ENCODE data around the gene SLC6A2. TPM values are rescaled to one million over a fixed set of nuclear protein-coding genes. Genes with fewer than 3 reads are reported as not detected.

SLC6A2 gene
- polyA plus RNA-seq, 1 experiment: not detected

GRCh38 chr16:55734665-55735064 lies 78.9 kb downstream of the SLC6A2 start:
- DNase-seq (ENCODE audit: low read depth): no peak
- no peak for TF ChIP-seq CTCF (IDR thresholded peaks at IDR 0.05; ENCODE audit: insufficient read depth, low read depth, low read length)
- POLR2A ChIA-PET: no interaction called here
- Histone ChIP-seq H3K36me3 (ENCODE audit: control insufficient read depth, insufficient read depth, low read length) (no peaks in the 10 kb centered on the region), H3K27me3 (ENCODE audit: control insufficient read depth, insufficient read depth, low read length) (no peaks in the 10 kb centered on the region), H3K4me3 (ENCODE audit: low read depth, low read length) (no peak overlapping the region)
- CTCF ChIA-PET: interaction anchor here (0.9 kb wide), 1 partner anchor 12 kb away, joined by 3 read pairs; no protein-coding TSS in a partner anchor

GRCh38 chr16:55735120-55735781 lies 79.5 kb downstream of the SLC6A2 start:
- no peak overlapping the region for H3K4me3 ChIP-seq (ENCODE audit: low read depth, low read length)
- H3K27me3 ChIP-seq (ENCODE audit: control insufficient read depth, insufficient read depth, low read length): no peaks in the 10 kb centered on the region
- H3K36me3 ChIP-seq (ENCODE audit: control insufficient read depth, insufficient read depth, low read length): no peaks in the 10 kb centered on the region
- ChIA-PET CTCF (interaction anchor here (0.9 kb wide), 1 partner anchor 11 kb away, joined by 3 read pairs; no protein-coding TSS in a partner anchor), POLR2A (no interaction called here)
- no peak for DNase-seq (ENCODE audit: low read depth)
- no peak for TF ChIP-seq CTCF (IDR thresholded peaks at IDR 0.05; ENCODE audit: insufficient read depth, low read depth, low read length)

GRCh38 chr16:55736671-55737070 lies 80.9 kb downstream of the SLC6A2 start:
- POLR2A ChIA-PET: no interaction called here
- H3K27me3 ChIP-seq (ENCODE audit: control insufficient read depth, insufficient read depth, low read length): no peaks in the 10 kb centered on the region
- no peak for DNase-seq (ENCODE audit: low read depth)
- H3K4me3 ChIP-seq (ENCODE audit: low read depth, low read length): no peak overlapping the region
- no peak for TF ChIP-seq CTCF (IDR thresholded peaks at IDR 0.05; ENCODE audit: insufficient read depth, low read depth, low read length)
- CTCF ChIA-PET: no interaction called here
- H3K36me3 ChIP-seq (ENCODE audit: control insufficient read depth, insufficient read depth, low read length): no peaks in the 10 kb centered on the region

DNA sequence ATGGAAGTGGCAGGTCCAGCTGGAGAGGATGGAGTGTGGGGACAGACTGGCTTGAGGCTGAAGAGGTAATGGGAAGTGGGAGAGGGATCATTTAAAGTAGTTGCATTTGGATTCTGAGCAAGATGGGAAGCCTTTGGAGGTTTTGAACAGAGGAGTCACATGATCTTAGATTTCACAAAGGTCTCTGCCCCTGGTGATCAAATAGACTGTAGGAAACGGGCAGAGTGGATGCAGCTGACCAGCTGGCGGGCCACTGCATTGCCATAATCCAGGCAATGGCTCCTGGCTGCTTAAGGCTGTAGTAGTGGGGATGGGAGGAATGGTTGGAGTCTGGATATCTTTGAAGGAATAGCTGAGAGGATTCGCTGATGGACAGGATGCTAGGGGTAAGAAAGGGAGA lies 81.5 kb downstream of the SLC6A2 start:
- POLR2A ChIA-PET: no interaction called here
- DNase-seq (ENCODE audit: low read depth): no peak
- no peak for TF ChIP-seq CTCF (IDR thresholded peaks at IDR 0.05; ENCODE audit: insufficient read depth, low read depth, low read length)
- CTCF ChIA-PET: no interaction called here
- no peaks in the 10 kb centered on the region for H3K36me3 ChIP-seq (ENCODE audit: control insufficient read depth, insufficient read depth, low read length)
- H3K4me3 ChIP-seq (ENCODE audit: low read depth, low read length): no peak overlapping the region
- H3K27me3 ChIP-seq (ENCODE audit: control insufficient read depth, insufficient read depth, low read length): no peaks in the 10 kb centered on the region

DNA sequence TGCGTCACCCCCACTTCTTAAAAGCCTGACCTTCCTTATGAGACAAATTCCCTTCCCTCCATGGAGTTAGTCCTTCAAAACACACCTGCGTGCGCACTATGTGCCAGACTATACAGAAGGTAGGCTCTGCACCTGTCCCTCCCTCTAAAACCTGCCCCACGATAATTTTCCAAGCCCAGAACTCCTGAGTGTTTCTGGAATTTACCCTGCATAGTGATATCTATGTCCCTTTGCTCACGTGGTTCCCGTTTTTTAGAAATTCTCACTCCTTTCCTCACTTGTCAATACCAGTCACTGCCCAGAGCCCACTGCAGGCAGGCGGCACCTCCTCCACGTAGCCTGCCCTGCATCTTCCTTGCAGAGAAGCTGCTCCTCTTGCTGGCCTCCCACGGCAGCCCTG lies 82.2 kb downstream of the SLC6A2 start:
- CTCF ChIA-PET: no interaction called here
- H3K36me3 ChIP-seq (ENCODE audit: control insufficient read depth, insufficient read depth, low read length): no peaks in the 10 kb centered on the region
- no peak overlapping the region for H3K4me3 ChIP-seq (ENCODE audit: low read depth, low read length)
- POLR2A ChIA-PET: no interaction called here
- no peak for DNase-seq (ENCODE audit: low read depth)
- H3K27me3 ChIP-seq (ENCODE audit: control insufficient read depth, insufficient read depth, low read length): no peaks in the 10 kb centered on the region
- TF ChIP-seq CTCF (IDR thresholded peaks at IDR 0.05; ENCODE audit: insufficient read depth, low read depth, low read length): no peak

Data from BJ (cell line).